ENCODE data around the gene TBL3. TPM values are rescaled to one million over a fixed set of nuclear protein-coding genes. Genes with fewer than 3 reads are reported as not detected.
"Not testable (repeated sequence)": the region's sequence is repeated elsewhere in the genome, so short reads cannot be mapped to it uniquely, and the experiment has no call there.

Gene TBL3
- total RNA-seq, 1 donor from 2014 or later, result 21.2 TPM

DNA sequence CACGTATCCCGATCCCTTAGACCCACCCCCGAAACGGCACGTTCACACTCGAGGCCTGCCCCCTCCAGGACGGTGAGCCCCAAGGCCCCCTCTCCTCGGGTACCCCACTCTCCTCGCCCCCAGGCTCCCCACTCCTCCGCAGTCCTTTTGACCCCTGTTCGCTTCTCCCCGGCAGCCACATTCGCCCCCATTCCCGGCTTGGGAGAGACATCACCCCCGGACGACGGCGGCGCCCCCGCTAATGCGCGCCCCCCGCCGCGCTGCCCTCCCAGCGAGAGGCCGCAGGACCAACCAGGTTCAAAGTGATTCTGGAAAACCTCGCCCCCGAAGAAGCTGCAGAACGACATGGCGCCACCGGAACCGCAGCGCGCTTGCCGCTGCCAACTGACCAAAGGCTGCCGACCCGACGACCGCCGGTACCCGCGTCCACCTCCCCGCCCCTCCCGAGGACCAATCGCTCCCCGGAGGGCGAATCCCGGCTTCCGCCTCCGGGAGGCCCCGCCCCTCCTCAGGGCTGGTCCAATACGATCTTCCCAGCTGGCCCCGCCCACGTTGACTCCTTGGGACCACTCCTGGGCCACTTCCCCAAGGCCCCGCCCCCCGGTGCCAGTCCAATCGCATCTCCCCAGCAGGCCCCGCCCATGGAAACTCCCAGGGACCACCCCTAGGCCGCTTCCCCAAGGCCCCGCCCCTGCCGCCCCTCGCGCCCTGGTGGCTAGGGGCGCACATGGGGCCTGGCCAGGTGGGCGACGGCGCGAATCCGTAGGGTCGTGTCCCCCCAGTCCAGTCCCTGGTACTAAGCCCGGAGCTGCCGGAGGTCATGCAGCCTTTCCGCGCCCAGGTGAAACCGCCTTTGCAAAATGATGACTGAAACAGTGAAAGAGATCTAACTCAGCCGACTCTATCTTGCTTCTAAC lies 28.8 kb upstream of the TBL3 start, which contains the start of gene MSRB1:
Gene MSRB1 (minus strand): TSS at position 390 of the 917 bp plus-strand sequence. CDS start 43 bp downstream, at position 347.
- peak; percentile 97 to 99 for DNase-seq (ENCODE audit: low read depth in 2 of 2)

DNA sequence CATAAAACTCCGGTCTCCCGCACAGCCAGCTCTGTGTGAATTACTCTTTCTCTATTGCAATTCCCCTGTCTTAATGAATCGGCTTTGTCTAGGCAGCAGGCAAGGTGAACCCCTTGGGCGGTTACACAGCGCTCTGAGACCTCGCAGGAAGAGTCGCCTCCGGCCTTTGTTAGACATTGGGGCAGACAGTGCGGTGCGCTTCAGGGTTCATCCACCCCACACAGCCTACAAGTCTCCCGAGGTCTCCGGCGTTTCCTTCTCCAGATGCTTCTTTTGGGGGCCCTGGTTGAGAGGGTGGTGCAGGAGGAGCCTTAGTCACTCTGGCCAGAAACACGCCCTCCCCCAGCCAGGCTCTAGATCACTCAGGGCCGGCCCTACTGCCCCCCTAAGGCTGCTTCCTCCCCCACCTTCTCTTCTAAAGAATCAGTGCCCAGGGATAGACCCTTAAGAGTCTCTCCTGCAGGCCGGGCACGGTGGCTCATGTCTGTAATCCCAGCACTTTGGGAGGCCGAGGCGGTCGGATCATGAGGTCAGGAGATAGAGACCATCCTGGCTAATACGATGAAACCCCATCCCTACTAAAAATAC lies 27.1 kb upstream of the TBL3 start:
- no peak for DNase-seq (ENCODE audit: low read depth in 2 of 2)

DNA sequence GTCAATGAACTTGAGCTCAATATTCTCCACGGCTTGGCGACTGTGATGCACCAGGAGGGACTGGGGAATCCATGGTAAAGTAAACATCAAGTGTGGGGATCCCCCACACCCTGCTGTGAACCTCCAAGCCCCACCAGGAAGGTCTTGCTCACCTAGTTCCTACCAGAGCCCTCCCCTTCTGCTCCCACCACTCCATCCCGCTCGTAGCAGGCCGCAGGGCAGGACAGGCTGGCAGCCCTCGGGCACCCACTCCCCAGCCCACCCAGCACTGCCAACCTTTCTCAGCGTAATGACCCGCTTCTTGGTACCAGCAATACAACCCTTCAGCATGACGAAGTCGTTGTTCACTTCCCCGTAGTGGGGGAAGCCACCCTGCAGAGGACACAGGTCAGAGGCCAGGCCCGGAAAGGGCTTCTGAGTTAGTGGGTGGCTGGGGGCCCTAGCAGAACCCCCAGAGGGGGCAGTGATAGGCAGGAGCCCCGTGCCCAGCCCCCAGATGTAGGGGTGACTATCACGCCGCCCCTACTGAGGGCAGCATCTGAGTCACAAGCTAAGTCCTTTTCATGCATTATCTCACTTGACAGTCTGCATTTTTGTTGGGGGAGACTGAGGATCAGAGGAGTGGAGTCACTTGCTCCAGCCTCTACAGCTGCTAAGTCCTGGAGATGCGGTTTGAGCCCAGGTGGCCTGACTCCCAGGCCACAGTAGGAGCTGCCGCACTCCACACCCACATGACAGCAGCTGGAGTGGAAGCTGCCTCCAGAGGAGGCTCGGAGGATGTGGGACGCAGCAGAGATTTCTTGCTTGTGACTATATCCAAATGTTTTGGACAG lies 26.1 kb upstream of the TBL3 start:
- DNase-seq (ENCODE audit: low read depth in 2 of 2), result no peak

DNA sequence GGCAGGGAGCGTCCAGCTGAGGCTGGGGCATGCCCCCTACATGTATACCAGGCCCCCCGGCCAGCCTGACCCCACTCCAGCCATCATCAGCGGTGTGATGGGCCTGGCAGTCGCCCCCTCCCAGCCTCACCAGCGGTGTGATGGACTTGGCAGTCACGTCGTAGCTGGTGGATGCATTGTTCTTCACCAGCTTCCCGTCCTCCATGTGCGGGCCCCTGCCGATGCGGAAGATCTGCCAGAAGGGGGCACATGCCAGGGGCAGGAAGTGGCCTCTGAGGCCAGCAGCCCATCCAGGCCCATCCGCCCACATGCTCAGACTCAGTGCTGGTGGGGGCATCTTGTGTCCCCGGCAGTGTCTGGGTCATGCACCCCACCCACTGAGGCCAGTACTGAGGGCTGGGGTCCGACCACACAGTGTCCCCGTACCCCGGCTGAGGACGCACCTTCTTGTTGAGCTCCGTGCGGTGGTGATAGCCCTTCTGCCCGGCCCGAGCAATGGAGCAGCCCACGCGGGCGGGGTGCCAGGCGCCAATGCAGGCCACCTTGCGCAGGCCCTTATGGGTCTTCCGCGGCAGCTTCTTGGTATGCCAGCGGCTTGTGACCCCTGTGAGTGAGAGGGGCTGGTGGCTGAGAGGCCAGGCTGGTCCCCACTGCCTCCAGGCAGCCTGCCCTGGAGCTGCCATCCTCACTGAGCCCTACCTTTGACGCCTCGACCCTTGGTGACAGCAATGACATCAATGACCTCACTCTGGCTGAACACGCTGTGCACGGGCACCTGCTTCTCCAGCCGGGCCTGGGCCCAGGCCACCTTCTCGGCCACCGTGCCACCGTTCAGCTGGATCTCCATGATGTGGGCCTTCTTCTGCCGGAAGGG lies 25.1 kb upstream of the TBL3 start:
- DNase-seq (ENCODE audit: low read depth in 2 of 2), result peak in 1 of 2 donors; percentile 45

DNA sequence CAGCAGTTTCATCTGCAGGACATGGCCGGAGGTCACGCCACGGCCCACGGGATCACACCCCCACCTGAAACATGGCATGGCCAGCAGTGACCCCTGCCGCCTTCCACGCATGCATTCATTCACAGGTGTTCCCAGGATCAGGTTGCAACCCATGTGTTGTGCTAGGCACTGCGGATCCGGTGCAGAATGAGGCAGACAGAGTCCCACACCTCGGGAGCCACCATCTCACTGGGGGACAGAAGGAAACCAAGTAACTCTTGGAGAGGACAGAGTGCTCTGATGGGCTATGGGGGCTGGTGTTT lies 24.5 kb upstream of the TBL3 start:
- DNase-seq (ENCODE audit: low read depth in 2 of 2), result no peak

DNA sequence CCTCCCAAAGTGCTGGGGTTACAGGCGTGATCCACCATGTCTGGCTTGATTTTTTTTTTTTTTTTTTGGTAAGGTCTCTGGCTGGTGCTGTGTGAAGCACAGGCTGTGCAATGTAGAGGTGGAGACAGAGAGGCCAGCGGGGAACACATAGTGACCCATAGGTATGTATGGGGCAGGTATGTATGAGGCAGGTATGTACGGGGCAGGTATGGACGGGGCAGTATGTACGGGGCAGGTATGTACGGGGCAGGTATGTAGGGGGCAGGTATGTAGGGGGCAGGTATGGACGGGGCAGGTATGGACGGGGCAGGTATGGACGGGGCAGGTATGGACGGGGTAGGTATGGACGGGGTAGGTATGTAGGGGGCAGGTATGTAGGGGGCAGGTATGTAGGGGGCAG lies 22.3 kb upstream of the TBL3 start:
- no peak for DNase-seq (ENCODE audit: low read depth in 2 of 2)

DNA sequence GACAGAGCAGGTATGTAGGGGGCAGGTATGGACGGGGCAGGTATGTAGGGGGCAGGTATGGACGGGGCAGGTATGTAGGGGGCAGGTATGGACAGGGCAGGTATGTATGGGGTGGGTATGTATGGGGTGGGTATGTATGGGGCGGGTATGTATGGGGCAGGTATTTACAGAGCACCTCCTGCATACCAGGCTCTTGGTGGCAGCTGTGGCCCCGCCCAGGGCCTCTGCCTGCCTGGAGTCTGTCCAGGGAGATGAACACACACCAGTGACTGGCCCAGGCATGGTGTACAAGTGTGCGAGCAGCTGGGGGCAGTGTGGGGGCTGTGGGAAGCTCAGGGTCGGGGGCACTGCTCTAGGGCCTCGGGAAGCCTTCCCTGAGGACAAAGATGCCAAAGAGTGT lies 21.8 kb upstream of the TBL3 start:
- no peak for DNase-seq (ENCODE audit: low read depth in 2 of 2)

DNA sequence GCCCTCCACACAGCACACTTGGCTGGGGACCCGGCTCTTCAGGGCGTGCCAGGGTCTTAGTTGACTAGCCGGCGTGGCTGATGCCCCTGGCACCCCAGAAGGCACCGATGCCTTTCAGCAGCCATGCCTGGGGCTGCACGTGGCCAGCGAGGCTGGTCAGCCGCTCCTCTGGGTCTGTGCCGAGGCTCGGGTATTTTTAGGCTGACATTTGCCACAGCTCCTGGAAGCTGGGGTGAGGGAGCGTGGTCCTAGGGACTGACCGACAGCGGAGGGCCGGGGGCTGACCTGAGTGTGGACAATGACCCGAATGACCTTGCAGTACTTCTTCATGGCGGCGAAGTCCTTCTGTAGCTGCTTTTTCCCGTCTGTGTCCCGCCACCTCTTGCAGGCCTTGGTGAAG lies 21.3 kb upstream of the TBL3 start:
- no peak for DNase-seq (ENCODE audit: low read depth in 2 of 2)

DNA sequence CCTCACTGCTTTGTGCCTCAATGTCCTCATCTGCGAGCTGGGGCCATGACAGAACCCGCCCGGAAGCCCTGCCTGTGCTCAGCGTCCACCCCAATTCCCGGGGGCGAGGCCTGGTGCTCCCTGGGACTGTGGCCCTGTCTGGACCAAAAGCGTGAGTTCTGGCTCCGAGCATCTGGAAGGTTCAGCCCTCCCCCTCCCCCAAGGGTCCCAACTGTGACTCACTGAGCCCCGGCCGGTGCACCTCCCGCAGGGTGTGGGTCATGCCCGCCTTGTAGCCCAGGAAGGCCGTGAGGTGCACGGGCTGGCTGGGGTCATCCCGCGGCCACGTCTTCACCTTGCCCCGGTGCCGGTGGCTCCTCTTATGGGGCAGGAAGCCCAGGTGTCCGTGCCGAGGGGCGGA lies 18.1 kb upstream of the TBL3 start:
- DNase-seq (ENCODE audit: low read depth in 2 of 2), result no peak

DNA sequence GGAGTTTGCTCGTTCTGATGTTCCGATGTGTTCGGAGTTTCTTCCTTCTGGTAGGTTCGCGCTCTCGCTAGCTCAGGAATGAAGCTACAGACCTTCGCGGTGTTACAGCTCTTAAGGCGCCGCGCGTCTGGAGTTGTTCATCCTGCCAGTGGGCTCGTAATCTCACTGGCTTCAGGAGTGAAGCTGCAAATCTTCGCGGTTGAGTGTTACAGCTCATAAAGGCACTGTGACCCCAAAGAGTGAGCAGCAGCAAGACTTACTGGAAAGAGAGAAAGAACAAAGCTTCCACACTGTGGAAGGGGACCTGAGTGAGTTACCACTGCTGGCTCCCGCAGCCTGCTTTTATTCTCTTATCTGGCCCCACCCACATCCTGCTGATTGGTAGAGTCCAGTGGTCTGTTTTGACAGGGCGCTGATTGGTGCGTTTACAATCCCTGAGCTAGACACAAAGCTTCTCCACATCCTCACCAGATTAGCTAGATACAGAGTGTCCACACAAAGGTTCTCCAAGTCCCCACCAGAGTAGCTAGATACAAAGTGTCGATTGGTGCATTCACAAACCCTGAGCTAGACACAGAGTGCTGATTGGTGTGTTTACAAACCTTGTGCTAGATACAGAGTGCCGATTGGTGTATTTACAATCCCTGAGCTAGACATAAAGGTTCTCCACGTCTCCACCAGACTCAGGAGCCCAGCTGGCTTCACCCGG lies 14.3 kb upstream of the TBL3 start:
- DNase-seq (ENCODE audit: low read depth in 2 of 2), result not testable (repeated sequence)

DNA sequence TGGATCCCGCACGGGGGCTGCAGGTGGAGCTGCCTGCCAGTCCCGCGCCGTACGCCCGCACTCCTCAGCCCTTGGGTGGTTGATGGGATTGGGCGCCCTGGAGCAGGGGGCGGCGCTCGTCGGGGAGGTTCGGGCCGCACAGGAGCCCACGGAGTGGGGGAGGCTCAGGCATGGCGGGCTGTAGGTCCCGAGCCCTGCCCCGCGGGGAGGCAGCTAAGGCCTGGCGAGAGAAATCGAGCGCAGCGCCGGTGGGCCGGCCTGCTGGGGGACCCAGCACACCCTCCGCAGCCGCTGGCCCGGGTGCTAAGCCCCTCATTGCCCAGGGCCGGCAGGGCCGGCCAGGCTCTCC lies 13.7 kb upstream of the TBL3 start:
- not testable (repeated sequence) for DNase-seq (ENCODE audit: low read depth in 2 of 2)

DNA sequence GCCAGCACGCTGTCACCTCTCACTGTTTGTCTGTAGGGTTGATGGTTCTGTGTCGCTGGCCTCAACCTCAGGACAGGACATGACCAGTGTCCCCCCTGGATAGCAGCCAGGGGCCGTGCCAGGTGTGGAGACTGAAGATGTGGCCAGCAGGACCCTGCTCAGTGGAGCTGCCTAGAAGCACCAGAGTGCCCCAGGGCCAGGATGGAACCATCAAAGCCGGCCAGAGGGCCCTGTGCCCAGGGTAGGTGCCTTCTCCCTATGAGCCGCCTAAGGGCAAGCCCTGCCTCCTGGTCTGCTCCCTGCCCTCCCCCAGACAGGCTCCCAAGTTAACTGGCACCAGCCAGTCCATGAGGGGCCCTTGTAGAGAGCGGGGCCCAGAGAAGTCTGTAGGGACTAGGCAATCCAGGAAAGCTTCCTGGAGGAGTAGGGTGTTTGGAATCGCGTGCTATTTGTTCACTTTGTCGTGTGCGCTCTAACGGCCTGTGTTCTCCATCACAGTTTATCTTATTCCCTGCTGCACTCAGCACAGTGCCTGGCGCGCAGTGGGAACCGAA lies 13.1 kb upstream of the TBL3 start:
- DNase-seq (ENCODE audit: low read depth in 2 of 2), result no peak

DNA sequence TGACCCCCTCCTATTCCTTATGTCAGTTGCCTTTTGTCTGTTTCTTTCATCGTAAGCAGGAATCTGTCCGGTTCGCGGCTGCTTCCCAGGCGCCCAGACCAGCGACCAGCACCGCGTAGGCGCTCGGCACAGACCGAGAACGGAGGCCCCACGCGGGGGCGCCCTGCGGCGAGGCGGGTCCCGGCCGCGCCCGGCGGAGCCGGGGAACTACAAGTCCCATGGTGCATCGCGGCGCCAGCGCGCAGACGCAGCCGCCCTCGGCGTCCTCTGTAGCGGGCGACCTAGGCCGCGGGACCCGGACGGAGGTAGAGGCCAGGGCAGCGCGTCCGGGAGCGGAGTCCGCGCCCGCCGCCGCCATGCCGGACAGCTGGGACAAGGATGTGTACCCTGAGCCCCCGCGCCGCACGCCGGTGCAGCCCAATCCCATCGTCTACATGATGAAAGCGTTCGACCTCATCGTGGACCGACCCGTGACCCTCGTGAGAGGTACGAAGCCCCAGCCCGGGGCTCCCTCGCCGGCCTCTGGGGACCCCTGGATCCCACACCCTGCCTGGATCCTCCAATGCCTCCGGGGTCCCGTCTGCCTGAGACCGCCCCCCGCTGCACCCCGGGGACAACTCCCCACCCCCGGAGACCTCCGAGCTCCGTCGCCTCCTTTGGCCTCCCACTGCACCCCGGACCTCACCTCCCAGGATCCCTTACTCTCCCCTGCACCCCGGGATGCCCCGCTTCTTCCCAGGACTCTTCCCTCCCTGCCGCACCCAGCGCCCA lies 12.4 kb upstream of the TBL3 start, which contains the start of gene NDUFB10:
Gene NDUFB10 (plus strand): TSS at position 270 of the 771 bp plus-strand sequence. CDS start 87 bp downstream, at position 357.
- DNase-seq (ENCODE audit: low read depth in 2 of 2), result peak; percentile 92 to 94

DNA sequence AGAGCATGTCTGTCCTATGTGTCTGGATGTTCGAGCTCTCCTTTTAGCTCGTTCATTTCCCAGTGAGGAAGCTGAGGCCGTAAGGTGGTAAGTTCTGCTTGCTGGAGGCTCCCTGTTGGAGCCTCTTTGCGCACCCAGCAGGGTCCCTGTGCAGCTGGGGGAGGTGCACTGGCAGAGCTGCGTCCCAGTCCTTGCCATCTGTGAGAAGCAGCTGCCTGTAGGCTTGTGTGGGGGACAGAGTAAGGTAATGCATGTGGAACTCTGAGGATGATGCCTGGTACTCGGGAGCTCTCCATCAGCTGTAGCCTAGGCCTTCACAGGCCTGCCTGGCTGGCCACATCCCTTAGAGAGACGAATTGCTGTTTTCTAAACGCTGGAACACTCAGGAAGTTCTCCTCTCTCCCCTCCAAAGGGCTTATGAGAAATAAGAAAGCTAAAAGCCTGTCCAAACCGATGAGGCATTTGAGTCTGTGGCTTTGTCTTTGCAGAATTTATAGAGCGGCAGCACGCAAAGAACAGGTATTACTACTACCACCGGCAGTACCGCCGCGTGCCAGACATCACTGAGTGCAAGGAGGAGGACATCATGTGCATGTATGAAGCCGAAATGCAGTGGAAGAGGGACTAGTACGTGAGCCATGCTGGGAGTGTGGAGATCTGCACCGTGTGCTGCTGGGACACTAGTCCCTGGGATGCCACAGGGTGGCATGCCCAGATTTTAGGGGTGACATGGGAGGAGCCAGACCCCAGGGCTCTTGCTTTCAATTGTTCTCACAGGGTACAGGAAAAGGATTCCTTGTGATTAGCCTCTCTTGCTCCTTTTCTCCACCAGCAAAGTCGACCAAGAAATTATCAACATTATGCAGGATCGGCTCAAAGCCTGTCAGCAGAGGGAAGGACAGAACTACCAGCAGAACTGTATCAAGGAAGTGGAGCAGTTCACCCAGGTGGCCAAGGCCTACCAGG lies 10.9 kb upstream of the TBL3 start:
- peak in 1 of 2 donors; percentile 26 for DNase-seq (ENCODE audit: low read depth in 2 of 2)

DNA sequence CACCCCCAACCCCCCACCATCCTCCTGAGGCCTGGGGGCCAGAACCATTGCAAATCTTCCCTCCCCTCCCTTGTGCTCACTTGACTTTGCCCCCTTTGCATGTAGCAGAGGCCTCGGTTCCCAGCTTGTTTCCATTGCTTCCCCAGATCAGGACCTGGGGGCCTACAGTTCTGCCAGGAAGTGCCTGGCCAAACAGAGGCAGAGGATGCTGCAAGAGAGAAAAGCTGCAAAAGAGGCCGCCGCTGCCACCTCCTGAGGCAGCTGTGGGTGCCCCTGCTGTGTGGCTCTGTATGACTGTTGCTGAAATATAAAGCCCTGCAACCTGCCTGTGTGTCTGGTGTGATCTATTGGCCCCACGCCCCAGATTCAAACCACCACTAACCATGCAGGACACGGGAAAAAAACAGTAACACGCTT lies 10.2 kb upstream of the TBL3 start:
- DNase-seq (ENCODE audit: low read depth in 2 of 2), result no peak

DNA sequence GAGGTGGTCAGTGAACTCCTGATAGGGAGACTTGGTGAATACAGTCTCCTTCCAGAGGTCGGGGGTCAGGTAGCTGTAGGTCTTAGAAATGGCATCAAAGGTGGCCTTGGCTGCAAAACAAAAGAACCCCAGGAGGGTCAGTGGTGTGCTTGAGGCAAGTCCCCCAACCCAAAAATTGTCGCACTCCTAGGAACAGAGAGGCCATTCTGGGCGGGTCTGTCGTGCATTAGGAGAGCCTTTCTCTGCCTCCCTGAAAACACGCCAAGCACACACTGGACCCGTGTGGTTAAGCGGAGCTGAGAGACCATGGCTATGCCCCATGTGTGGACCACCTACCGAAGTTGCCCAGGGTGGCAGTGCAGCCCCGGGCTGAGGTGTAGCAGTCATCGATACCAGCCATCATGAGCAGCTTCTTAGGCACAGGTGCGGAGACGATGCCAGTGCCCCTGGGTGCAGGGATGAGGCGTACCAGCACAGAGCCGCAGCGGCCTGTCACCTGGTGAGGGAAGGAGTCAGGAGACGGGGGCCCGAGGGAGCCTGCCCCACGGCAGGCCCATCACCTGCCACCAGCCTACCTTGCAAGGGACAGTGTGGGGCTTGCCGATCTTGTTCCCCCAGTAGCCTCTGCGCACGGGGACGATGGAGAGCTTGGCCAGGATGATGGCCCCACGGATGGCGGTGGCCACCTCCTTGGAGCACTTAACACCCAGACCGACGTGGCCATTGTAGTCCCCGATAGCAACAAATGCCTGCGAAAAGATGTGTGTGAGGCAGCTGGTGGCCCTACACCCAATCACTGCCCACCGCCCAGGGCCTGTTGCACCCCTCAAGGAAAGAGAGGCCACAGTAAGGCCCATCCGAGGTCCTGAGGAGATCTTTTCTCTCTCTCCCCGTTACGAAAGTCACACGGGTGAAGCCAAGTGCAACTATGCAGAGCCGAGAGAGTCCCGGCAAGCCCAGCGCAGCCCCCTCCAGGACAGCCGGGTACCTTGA lies 9.4 kb upstream of the TBL3 start:
- DNase-seq (ENCODE audit: low read depth in 2 of 2), result not testable (repeated sequence)
